GM19324 (cell line): ENCODE data around the gene FBXL14.

Experiments
- ATAC-seq: cut with Tn5 transposase; IDR thresholded peaks from one replicate; pipeline ENCODE4 v1.9.1; 2021; ENCODE audit warnings: mild to moderate bottlenecking, moderate library complexity; ENCODE audit not compliant: unreplicated experiment, low FRiP score

The FBXL14 gene

GRCh38 chr12:1595690-1596347, 1.4 kb upstream of the FBXL14 start:
- ATAC-seq = no peak

GRCh38 chr12:1595026-1595561, 713 bp upstream of the FBXL14 start:
- ATAC-seq = no peak

GRCh38 chr12:1594006-1594260, 448 bp downstream of the FBXL14 start:
- ATAC-seq = peak; percentile 43

- peak; percentile 27 for ATAC-seq
These were observed 991 bp downstream of the FBXL14 start for GRCh38 chr12:1593174-1594005.

GRCh38 chr12:1592444-1593173, 1.8 kb downstream of the FBXL14 start:
- no peak for ATAC-seq

- no peak for ATAC-seq
These were observed 2.8 kb downstream of the FBXL14 start for GRCh38 chr12:1591543-1591942.

GRCh38 chr12:1591034-1591433, 3.3 kb downstream of the FBXL14 start:
- no peak for ATAC-seq

GRCh38 chr12:1590221-1590979, 4.0 kb downstream of the FBXL14 start:
- no peak for ATAC-seq

GRCh38 chr12:1588575-1588947, 5.8 kb downstream of the FBXL14 start:
- ATAC-seq = no peak

GRCh38 chr12:1587927-1588574, 6.3 kb downstream of the FBXL14 start:
- ATAC-seq = no peak

GRCh38 chr12:1584326-1584725, 10.1 kb downstream of the FBXL14 start:
- no peak for ATAC-seq

GRCh38 chr12:1583421-1584078, 10.8 kb downstream of the FBXL14 start:
- no peak for ATAC-seq

GRCh38 chr12:1582709-1583050, 11.7 kb downstream of the FBXL14 start:
- no peak for ATAC-seq

- ATAC-seq = no peak
These were observed 12.2 kb downstream of the FBXL14 start for GRCh38 chr12:1581973-1582708.

GRCh38 chr12:1580526-1580925, 13.9 kb downstream of the FBXL14 start:
- no peak for ATAC-seq

- ATAC-seq = no peak
These were observed 14.5 kb downstream of the FBXL14 start for GRCh38 chr12:1579651-1580435.

GRCh38 chr12:1576410-1577241, 17.8 kb downstream of the FBXL14 start:
- no peak for ATAC-seq
